Muscle layer of duodenum (tissue), 2 donors: ENCODE results near the gene MRM1.
A peak's percentile ranks its signal among the peaks of the same experiment; 100 is the strongest.

Experiments
- H3K27ac ChIP-seq: one replicate; pipeline ENCODE4 v1.7.0; 2013; ENCODE audit warnings: mild to moderate bottlenecking, low read length
- H3K27me3 ChIP-seq: one replicate; pipeline ENCODE4 v1.7.0; 2013; ENCODE audit warnings: low read depth, mild to moderate bottlenecking, control low read depth, low read length
- H3K36me3 ChIP-seq, 2 donors: one replicate each; pipeline ENCODE4 v1.7.0; 2013; ENCODE audit warnings: low read length in 2 of 2, control low read depth in 1 of 2, mild to moderate bottlenecking in 1 of 2; ENCODE audit not compliant: insufficient read depth in 2 of 2, control insufficient read depth in 1 of 2
- H3K4me1 ChIP-seq, 2 donors: one replicate each; pipeline ENCODE4 v1.7.0; 2013; ENCODE audit warnings: low read length in 2 of 2, mild to moderate bottlenecking in 2 of 2, control low read depth in 1 of 2, moderate library complexity in 1 of 2; ENCODE audit not compliant: insufficient read depth in 2 of 2, control insufficient read depth in 1 of 2
- H3K4me3 ChIP-seq, 2 donors: one replicate each; pipeline ENCODE4 v1.7.0; 2013; ENCODE audit warnings: low read length in 2 of 2, low read depth in 1 of 2, mild to moderate bottlenecking in 1 of 2
- H3K9me3 ChIP-seq, 2 donors: one replicate each; pipeline ENCODE4 v1.7.0; 2013; ENCODE audit warnings: low read length in 2 of 2, control low read depth in 1 of 2, mild to moderate bottlenecking in 1 of 2; ENCODE audit not compliant: control insufficient read depth in 1 of 2
- donor health status: healthy.

Gene MRM1

DNA sequence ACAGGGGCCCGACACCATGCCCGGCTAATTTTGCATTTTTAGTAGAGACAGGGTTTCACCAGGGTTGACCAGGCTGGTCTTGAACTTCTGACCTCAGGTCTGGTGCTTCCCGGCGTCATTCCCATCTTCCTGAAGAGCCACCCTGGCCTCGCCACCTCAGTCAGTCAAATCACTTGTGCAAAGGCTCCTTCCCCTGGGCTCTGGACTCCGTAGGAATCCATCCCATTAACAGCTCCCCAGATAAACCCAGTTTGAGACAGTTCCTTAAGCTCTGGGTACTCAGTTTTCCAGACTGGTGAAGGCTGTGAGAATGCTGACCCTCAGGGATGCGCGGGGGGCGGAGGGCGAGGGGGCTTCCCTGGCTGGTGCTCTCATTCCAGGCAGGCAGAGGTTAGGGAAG lies 39.5 kb downstream of the MRM1 start:
- Histone ChIP-seq H3K4me3 (no peak overlapping the region), H3K4me1 (peaks cover 0 to 17% of the 10 kb centered on the region in 2 donors), H3K36me3 (no peaks in the 10 kb centered on the region), H3K9me3 (no peaks in the 10 kb centered on the region), H3K27me3 (peaks cover 53% of the 10 kb centered on the region), H3K27ac (no peak overlapping the region)

DNA sequence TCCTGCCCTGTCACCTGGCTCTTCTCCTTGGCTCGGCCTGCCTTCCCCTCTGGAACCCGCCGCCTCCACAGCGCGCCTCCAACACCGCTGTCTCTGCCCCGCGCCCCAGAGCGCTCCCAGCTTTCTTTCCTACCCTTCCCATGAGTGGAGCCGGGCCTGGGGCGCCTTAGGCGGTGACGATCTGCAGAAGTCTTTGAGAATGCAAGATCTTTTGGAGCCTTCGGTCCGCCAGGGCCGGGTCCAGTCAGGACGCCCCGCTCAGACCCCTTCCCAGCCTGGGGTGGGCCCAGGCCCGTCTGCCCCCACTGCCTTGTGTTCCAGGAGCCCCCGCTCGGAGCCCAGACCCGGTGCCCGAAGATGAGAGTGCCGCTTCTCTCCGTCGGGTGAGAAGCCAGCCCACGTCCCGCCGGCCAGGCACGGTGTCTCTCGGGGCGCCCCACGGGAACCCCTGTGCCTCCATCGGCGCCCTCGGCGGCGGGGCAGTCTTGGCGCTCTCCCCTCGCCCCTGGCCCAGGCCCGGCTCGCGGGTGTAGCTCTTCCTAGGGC lies 40.0 kb downstream of the MRM1 start:
- Histone ChIP-seq H3K4me3 (peak overlapping the region in 1 of 2 donors; percentile 57), H3K27ac (no peak overlapping the region), H3K36me3 (no peaks in the 10 kb centered on the region), H3K4me1 (peaks cover 0 to 17% of the 10 kb centered on the region in 2 donors), H3K27me3 (peaks cover 54% of the 10 kb centered on the region), H3K9me3 (no peaks in the 10 kb centered on the region)

DNA sequence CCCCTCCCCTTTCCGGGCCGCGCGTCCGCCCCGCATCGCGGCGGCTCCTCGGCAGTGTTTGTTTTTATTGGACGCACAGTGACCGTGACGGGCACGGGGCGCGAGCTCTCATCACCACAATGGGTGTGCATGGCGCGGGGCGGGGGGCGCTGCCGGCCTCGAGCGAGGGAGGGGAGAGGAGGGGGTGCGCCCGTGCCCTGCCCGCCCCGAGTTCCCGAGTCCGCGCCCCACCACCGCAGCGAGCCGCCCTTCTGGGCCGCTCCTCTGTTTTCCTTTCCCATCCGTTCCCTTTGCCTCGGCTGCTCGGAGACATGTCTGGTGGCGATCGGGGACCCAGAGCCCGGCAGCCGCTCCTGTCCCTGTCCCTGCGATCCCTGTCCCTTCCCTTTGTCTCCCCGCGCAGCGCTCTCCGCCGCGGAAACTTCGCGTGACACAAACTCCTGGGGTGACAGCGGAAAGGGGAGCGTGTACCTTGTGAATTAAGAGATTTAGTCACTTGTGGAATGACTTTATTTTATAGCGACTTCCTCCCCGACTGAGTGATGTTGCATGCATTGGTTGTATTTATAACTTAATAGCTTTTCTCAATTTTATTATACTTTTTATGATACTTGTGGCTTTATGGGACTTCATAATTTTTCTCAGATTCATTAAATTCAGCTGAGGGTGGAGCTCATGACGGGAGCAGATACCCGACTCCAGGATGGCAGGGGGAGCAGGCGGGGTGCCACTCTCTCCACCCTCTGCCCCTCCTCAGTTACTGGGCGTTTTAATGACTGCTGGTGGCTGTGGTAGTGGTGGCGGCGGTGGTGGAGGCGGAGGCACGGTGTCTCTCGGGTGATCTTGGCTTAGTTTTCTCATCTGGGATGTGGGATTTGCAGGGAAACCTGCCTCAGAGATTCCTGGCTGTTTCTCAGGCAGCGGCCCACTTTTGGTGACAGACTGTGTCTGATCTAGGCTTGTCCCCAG lies 40.8 kb downstream of the MRM1 start:
- peaks cover 0 to 17% of the 10 kb centered on the region in 2 donors for H3K4me1 ChIP-seq
- peak overlapping the region in 1 of 2 donors; percentile 57 for H3K4me3 ChIP-seq
- peaks cover 59% of the 10 kb centered on the region for H3K27me3 ChIP-seq
- H3K36me3 ChIP-seq: no peaks in the 10 kb centered on the region
- H3K9me3 ChIP-seq: no peaks in the 10 kb centered on the region
- H3K27ac ChIP-seq: no peak overlapping the region

DNA sequence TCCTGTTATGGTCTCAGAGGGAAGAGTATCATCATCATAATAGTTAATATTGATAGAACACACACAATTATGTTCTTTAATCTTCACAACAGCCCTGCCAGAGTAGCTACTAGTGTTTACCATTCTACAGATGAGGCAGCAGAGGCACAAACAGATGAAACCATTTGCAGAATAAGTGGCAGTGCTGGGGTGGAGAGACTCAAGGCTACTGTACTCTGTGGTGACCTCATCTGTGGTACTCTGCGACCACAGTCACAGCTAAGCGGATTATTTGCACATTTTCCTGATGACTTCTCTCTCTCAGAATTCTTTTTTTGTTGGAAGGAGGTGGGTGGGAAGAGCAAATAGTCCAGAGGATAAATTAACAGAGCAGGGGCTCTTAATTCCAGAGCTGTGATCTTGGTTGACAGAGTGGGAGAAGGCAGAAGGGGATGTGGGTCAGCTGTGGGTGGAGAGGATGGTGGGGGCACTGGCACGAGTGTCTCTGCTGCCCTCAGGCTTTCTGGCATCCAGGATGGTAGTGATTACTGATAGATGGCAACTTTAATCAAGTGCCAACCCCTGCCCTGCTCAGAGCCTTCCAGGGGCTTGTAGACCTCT lies 41.8 kb downstream of the MRM1 start:
- Histone ChIP-seq H3K27ac (no peak overlapping the region), H3K9me3 (no peaks in the 10 kb centered on the region), H3K4me3 (no peak overlapping the region), H3K36me3 (no peaks in the 10 kb centered on the region), H3K27me3 (peaks cover 60% of the 10 kb centered on the region), H3K4me1 (peaks cover 0 to 17% of the 10 kb centered on the region in 2 donors)

DNA sequence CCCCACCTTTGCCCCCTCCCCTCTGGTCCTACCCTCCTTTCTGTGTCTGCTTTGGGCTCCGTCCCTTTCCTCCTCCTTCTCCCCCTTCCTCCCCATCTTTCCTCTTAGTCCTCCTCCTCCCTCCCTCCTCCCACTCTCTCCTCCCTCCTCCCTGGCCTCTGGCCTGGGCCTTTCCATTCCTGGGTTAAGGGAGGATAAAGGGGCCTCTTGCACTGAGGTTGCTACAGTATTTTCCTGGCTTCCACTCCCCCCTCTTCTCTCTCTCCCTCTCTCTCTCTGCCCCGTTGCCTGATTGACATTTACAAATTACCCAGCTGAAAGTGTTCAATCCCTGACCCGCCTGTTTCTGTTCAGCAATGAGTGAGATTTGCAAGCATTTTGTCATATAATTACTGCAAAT lies 44.0 kb downstream of the MRM1 start:
- peaks cover 61% of the 10 kb centered on the region for H3K27me3 ChIP-seq
- H3K4me1 ChIP-seq: peaks cover 0 to 17% of the 10 kb centered on the region in 2 donors
- no peak overlapping the region for H3K27ac ChIP-seq
- no peaks in the 10 kb centered on the region for H3K36me3 ChIP-seq
- no peak overlapping the region for H3K4me3 ChIP-seq
- H3K9me3 ChIP-seq: no peaks in the 10 kb centered on the region

DNA sequence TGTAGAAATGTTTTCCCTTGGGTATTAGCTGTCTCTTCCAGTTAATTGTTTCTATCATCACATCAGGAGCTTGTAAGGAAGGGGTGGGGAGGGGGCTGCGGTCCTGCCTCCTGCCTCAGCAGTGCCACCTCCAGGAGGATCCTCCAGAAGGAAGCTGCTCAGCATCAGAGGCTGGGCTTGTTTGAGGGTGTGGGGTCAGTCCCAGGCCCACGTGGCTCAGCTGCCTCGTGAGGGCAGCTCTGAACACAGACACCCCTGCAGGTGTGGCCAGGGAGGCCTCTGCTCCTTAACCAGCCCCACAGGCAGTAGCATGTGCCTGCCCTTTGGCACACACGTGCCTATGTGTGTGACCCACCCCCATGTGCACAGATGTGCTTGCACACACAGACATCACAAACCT lies 46.3 kb downstream of the MRM1 start:
- H3K27ac ChIP-seq: no peak overlapping the region
- H3K36me3 ChIP-seq: no peaks in the 10 kb centered on the region
- peaks cover 0 to under 1% of the 10 kb centered on the region in 2 donors for H3K4me1 ChIP-seq
- H3K4me3 ChIP-seq: no peak overlapping the region
- H3K9me3 ChIP-seq: no peaks in the 10 kb centered on the region
- peaks cover 41% of the 10 kb centered on the region for H3K27me3 ChIP-seq

DNA sequence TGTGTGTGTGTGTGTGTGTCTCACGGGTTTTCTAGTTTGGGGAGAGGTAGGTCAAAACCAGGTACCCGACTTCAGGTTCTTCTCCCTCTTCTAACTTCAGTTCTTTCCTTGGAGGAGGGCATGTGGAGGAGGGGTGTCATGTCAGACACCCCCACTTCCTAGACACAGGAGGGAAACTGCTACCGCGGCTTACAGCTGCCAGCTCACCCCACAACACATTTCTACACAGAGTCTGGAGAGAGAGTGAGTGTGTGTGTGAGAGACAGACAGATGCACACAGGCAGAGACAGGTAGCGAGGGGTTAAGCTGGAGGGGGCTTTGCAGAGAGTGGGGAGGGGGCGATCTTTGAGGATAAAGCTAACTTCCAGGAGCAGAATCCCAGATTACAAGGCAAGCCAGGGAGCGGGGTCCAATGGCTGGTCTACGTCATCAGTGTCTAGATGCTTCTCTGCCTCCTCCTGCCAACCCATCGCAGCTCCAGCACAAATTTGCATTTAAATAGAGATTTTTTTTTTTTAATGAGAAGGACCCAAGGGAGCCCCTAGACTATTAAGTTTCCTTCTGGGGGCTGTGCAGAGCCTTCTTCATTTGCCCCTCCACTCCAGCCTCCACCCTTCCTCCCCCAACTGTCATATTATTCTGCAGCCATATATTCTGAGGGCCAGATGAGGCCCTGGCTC lies 48.9 kb downstream of the MRM1 start:
- Histone ChIP-seq H3K9me3 (no peaks in the 10 kb centered on the region), H3K4me1 (no peaks in the 10 kb centered on the region), H3K36me3 (no peaks in the 10 kb centered on the region), H3K4me3 (no peak overlapping the region), H3K27me3 (peaks cover 19% of the 10 kb centered on the region), H3K27ac (no peak overlapping the region)

DNA sequence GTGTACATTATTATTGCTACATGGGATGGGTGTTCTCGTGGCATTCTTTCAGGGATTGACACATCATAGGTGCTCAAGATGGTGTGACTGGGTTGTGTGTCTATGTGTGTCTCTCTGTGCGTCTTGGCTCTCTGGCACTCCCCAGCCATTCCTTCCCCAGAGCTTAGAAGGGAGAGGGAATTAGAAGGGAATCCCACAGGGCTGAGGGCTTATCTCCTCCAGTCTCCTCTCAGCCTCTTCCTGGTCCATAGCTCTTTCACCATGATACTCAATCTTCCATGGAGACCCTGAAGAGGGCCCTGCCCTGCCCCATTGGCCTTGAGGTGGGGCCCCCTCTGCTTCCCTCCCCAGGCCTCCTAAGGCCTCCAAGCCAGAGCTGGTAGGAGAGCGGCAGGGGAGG lies 52.0 kb downstream of the MRM1 start:
- H3K4me3 ChIP-seq: no peak overlapping the region
- peaks cover 15% of the 10 kb centered on the region for H3K27me3 ChIP-seq
- no peaks in the 10 kb centered on the region for H3K36me3 ChIP-seq
- no peak overlapping the region for H3K27ac ChIP-seq
- H3K9me3 ChIP-seq: no peaks in the 10 kb centered on the region
- H3K4me1 ChIP-seq: peaks cover 0 to 8% of the 10 kb centered on the region in 2 donors

DNA sequence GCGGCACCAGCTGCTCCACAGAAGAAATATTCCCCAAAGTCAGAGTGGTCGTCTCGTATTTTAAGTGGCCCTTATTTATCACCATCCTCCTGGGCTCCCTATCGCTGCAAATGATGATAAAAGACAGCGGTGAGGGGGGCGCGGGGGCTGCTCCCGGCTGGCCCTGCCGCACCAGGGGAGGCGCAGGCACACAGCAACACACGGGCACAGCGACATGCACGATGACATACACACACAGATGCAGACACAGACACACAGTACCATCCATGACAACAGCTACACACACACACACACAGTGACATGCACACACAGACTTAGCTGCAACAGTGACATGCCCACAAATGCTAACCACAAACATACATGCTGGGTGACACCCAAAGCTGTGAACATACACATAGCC lies 52.5 kb downstream of the MRM1 start:
- Histone ChIP-seq H3K4me3 (no peak overlapping the region), H3K9me3 (no peaks in the 10 kb centered on the region), H3K27me3 (peaks cover 15% of the 10 kb centered on the region), H3K4me1 (peaks cover 0 to 12% of the 10 kb centered on the region in 2 donors), H3K36me3 (no peaks in the 10 kb centered on the region), H3K27ac (no peak overlapping the region)

DNA sequence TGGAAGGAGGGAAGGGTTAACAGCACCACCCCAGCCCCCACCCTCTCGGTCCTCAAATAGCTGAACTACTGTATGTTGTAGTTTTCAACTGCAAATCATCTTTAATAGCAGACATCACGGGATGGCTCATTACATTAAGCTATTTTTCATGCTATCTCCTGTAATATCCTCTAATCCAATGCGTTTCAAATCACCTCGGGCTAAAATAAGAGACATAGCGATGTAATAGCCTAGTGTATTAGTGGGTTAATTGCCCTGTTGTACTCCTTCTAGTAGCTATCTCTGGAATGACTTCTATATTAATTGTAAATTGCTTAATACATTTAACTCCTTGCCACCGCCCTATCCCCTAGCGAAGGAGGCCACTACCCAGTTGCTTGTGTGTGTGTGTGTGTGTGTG lies 54.3 kb downstream of the MRM1 start:
- peaks cover 11% of the 10 kb centered on the region for H3K27me3 ChIP-seq

DNA sequence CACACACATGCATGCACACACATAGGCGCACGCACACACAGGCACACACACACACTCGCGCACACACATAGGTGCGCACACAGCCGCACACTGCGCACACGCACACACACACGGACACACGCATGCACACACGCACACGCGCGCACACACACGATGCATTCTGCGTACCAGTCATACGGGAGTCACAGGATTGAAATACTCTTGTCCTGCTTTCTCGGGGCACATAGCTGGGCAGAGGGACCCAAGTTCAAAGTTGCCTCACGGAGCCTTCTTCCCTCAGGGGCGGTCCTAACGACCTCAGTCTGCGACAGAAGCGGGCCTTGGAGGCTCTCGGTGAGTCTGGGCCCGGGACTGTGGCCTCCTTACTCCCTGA lies 56.0 kb downstream of the MRM1 start:
- Histone ChIP-seq H3K9me3 (no peaks in the 10 kb centered on the region), H3K4me3 (peak overlapping the region; percentile 33 to 69), H3K27me3 (peaks cover 14% of the 10 kb centered on the region), H3K27ac (no peak overlapping the region), H3K4me1 (peaks cover 0 to 14% of the 10 kb centered on the region in 2 donors), H3K36me3 (no peaks in the 10 kb centered on the region)

More for the DNA sequence above, 54.3 kb downstream of the MRM1 start:
- Histone ChIP-seq H3K4me3 (no peak overlapping the region), H3K4me1 (peaks cover 0 to 14% of the 10 kb centered on the region in 2 donors), H3K27ac (no peak overlapping the region), H3K36me3 (no peaks in the 10 kb centered on the region), H3K9me3 (no peaks in the 10 kb centered on the region)
